ENCODE results near the gene AK1. TPM values are rescaled to one million over a fixed set of nuclear protein-coding genes. Genes with fewer than 3 reads are reported as not detected.

The AK1 gene
- polyA plus RNA-seq, 1 donor: 20.6 TPM

DNA sequence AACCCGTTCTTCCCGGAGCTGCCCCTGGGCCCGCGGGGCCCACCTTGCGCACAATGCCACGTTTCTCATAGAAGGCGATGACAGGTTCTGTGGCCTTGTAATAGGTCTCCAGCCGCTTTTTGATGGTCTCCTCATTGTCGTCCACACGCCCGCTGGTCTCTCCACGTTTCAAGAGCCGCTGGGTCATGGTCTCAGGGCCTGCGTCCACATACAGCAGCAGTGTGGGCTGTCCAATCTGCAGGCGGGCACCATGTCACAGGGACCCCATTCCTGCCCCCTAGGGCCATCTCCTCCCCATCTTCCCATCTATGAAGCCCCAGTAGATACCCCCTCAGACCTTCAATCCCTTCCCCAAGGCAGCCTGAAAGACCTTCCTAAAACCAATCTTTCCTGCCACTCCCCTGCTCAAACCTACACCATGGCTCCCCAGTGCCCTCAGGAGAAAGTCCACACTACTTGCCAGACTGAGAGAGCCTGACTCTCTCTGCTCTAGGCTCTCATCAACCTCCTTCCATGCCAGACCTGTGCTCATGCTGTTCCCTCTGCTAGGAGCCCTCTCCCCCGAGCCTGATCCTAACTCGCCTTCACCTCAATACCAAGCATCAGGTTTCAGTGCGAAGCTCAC, 9.1 kb downstream of the AK1 start:
- Histone ChIP-seq H3K4me1 (ENCODE audit: control insufficient read depth, insufficient read depth, low read length) (no peaks in the 10 kb centered on the region), H3K27ac (ENCODE audit: low read length) (no peak overlapping the region), H3K4me3 (ENCODE audit: low read length) (no peak overlapping the region), H3K36me3 (ENCODE audit: control insufficient read depth, insufficient read depth, low read length) (no peaks in the 10 kb centered on the region), H3K27me3 (ENCODE audit: control insufficient read depth, insufficient read depth, low read length) (no peaks in the 10 kb centered on the region), H3K9me3 (ENCODE audit: control insufficient read depth, low read depth, low read length) (no peaks in the 10 kb centered on the region)
- no peak for DNase-seq
- WGBS (ENCODE audit: insufficient coverage, low lambda C conversion rate): 100% methylated on average over 2 of the region's 18 CpGs

DNA sequence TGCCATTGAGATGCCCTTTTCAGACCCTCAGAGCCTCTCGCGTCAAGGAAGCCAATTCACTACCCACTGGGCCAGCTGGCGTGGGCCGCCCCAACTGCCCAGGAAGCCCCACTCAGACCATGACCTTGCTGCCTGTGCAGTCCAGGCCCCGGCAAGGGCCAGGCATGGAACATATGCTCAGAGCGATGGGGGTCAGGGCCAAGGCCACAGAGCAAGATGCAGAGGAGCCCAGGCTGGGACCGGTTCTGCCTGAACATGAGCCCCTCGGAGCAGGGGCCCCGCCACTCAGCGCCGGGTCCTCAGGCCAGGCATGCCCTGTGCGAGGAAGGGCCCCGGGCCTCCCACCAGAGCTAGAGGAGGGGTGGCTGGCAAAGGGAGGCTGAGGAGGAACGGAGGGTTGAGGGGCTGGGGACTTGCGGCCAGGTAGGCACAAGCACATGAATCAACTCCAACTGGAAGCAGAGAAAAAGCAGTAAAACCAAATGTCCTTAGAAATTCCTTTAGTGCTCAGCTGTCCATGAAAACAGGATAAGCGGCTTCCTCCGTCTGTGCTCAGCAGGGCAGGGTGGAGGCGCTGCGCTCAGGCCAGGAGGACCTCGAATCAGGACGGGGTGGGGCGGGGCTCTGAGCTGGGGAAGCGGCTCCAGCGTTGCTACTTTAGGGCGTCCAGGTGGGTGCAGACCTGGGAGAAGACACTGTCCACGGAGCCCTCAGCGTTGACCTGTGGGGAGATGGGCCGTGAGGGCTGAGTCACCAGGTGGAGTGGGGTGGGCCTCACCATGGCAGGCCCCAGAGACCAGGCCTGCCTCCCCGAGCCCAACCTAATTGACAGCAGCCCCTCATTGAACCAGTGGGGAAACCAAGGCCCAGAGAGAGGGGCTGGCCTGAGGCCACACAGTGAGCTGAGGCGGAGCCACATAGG, 9.9 kb downstream of the AK1 start:
- peaks cover under 1% of the 10 kb centered on the region for H3K4me1 ChIP-seq (ENCODE audit: control insufficient read depth, insufficient read depth, low read length)
- DNase-seq: no peak
- H3K9me3 ChIP-seq (ENCODE audit: control insufficient read depth, low read depth, low read length): no peaks in the 10 kb centered on the region
- no peaks in the 10 kb centered on the region for H3K27me3 ChIP-seq (ENCODE audit: control insufficient read depth, insufficient read depth, low read length)
- H3K27ac ChIP-seq (ENCODE audit: low read length): no peak overlapping the region
- no CpG with 5 or more reads among the region's 30 CpGs for WGBS (ENCODE audit: insufficient coverage, low lambda C conversion rate)
- H3K36me3 ChIP-seq (ENCODE audit: control insufficient read depth, insufficient read depth, low read length): no peaks in the 10 kb centered on the region
- no peak overlapping the region for H3K4me3 ChIP-seq (ENCODE audit: low read length)

DNA sequence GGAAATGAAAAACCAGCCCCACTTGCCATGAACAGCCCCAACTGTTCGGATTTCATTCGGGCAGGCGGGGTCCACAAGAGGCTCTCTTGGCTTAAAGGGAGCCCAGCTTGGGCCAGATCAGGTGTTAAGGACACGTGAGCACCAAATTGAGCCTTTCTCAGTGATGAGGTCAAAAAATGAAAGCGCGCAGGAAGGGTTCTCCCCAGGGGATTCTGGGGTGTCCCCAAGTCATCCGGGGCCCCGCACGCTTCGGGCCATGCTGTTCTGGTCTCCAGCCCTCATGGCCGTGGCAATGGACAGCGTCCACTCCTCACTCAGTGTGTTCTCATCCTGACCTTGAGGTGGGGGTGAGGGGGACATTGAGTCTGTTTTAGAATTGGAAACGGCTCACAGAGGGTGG, 10.9 kb downstream of the AK1 start:
- no peaks in the 10 kb centered on the region for H3K9me3 ChIP-seq (ENCODE audit: control insufficient read depth, low read depth, low read length)
- no peaks in the 10 kb centered on the region for H3K27me3 ChIP-seq (ENCODE audit: control insufficient read depth, insufficient read depth, low read length)
- no peaks in the 10 kb centered on the region for H3K36me3 ChIP-seq (ENCODE audit: control insufficient read depth, insufficient read depth, low read length)
- H3K27ac ChIP-seq (ENCODE audit: low read length): no peak overlapping the region
- WGBS (ENCODE audit: insufficient coverage, low lambda C conversion rate): no CpG with 5 or more reads among the region's 13 CpGs
- H3K4me3 ChIP-seq (ENCODE audit: low read length): no peak overlapping the region
- peaks cover 4% of the 10 kb centered on the region for H3K4me1 ChIP-seq (ENCODE audit: control insufficient read depth, insufficient read depth, low read length)
- DNase-seq: no peak

DNA sequence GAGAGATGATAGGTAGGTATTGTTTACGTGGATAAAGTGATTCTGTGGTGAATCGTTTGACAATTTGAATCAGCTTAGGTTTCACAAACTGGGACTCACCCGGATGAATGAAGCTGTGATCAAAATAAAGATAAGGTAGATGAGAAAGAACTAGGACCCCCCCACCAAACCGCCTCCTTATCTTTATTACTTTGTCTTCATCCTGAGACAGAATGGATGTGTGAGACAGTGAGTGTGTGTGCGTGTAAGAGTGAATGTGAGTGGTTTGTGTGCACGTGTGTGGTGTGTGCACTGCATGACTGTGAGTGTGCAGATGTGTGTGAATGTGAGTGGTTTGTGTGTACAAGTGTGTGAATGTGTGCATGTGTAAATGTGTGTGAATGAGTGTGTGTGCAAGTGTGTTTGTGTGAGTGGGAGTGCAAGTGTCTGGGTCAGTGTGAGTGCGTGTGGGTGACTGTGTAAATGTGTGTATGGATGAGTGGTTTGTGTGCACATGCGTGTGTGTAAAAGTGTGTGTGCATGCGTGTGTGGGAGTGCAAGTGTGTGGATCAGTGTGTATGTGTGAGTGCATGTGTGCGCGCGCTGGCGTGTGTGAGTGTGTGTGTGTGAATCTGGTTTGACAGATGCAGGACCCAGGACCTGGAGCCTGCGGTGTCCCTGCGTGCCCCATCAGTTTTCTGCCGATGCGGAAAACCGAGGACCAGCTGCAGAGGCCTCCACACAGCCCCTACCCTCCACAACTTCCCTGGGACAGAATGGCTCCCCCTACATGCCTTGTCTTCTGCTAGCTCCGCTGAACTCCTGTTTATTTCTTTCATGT, 11.6 kb downstream of the AK1 start:
- H3K9me3 ChIP-seq (ENCODE audit: control insufficient read depth, low read depth, low read length): no peaks in the 10 kb centered on the region
- H3K4me3 ChIP-seq (ENCODE audit: low read length): no peak overlapping the region
- H3K4me1 ChIP-seq (ENCODE audit: control insufficient read depth, insufficient read depth, low read length): peaks cover 4% of the 10 kb centered on the region
- H3K36me3 ChIP-seq (ENCODE audit: control insufficient read depth, insufficient read depth, low read length): no peaks in the 10 kb centered on the region
- no peak overlapping the region for H3K27ac ChIP-seq (ENCODE audit: low read length)
- WGBS (ENCODE audit: insufficient coverage, low lambda C conversion rate): 55% methylated on average over 5 of the region's 19 CpGs
- no peak for DNase-seq
- H3K27me3 ChIP-seq (ENCODE audit: control insufficient read depth, insufficient read depth, low read length): no peaks in the 10 kb centered on the region

DNA sequence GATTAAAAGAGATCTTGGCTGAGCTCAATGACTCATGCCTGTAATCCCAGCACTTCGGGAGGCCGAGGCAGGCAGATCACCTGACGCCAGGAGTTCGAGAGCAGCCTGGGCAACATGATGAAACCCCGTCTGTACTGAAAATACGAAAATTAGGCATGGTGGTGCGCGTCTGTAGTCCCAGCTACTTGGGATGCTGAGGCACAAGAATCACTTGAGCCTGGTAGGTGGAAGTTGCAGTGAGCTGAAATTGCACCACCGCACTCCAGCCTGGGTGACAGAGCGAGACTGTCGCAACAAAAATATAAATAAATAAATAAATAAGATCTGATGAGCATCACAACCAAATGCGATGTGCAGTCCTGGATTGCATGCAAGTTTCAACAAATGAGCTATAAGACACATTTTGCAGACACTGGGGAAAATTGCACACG, 14.3 kb downstream of the AK1 start:
- H3K27me3 ChIP-seq (ENCODE audit: control insufficient read depth, insufficient read depth, low read length): no peaks in the 10 kb centered on the region
- no peak for DNase-seq
- no peaks in the 10 kb centered on the region for H3K9me3 ChIP-seq (ENCODE audit: control insufficient read depth, low read depth, low read length)
- no peaks in the 10 kb centered on the region for H3K36me3 ChIP-seq (ENCODE audit: control insufficient read depth, insufficient read depth, low read length)
- no CpG with 5 or more reads among the region's 13 CpGs for WGBS (ENCODE audit: insufficient coverage, low lambda C conversion rate)
- no peak overlapping the region for H3K27ac ChIP-seq (ENCODE audit: low read length)
- H3K4me3 ChIP-seq (ENCODE audit: low read length): no peak overlapping the region
- peaks cover 4% of the 10 kb centered on the region for H3K4me1 ChIP-seq (ENCODE audit: control insufficient read depth, insufficient read depth, low read length)

DNA sequence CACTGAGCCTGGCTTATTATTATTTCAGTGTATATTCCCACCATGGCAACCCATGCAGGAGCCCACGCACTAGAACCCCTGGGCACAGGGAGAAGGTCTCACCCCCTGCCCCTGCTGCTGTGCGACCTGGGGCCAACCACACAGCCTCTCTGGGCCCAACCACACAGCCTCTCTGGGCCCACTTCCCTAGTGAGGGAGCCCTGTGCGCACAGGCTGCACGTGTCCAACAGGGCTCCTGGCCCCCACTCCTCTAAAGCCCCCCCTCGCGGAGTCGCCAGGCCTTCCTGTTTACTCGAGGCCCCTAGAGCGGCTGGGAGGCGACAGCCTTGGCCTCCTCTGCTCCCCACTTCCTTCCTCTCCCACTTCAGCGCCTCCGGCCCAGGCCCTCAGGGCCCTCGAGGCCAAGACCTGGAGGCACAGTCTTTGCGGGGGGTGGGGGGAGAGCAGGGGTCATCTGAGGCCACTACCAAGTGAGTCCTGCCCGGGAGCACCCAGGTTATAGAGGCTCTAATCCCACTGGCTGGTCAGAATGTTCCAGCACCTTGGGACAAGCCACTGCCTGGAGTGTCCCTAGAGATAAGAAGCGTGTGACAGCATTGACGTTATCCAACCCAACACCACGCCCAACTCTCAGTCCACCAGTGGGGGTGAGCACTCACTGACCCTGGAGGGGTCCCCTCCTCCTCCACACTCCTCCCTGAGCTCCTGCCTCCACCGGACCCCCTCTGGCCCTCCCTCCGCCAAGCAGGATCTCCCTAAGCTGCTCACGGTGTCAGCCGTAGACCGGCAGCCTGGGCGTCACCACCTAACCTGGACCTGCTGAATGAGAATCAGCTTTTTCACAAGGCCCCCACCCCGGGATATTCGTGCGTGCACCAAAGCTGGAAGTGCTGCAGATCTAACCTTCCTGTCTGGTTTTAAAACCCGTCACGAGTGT, 15.1 kb downstream of the AK1 start:
- peaks cover 4% of the 10 kb centered on the region for H3K4me1 ChIP-seq (ENCODE audit: control insufficient read depth, insufficient read depth, low read length)
- DNase-seq: peak; percentile 49 to 60
- WGBS (ENCODE audit: insufficient coverage, low lambda C conversion rate): no CpG with 5 or more reads among the region's 29 CpGs

DNA sequence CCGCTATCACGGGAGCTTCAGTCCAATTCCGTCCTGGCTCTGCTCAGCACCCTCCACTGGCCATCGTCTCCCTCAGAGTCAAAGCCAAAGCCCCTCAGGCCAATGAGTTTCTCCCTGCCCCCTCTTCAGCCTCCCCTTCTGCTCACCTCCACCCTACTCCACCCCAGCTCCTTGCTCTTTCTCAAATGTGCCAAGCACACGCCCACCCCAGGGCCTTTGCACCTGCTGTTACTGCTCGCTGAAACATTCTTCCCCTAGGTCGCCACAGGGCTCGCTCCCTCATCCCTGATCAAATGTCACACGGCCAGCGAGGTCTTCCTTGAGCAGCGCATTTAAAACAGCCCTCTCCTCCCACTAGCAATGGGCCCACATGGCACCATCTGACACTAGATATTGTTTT, 16.7 kb downstream of the AK1 start:
- DNase-seq: no peak
- no peaks in the 10 kb centered on the region for H3K36me3 ChIP-seq (ENCODE audit: control insufficient read depth, insufficient read depth, low read length)
- H3K27ac ChIP-seq (ENCODE audit: low read length): no peak overlapping the region
- WGBS (ENCODE audit: insufficient coverage, low lambda C conversion rate): 95% methylated on average over 4 of the region's 11 CpGs
- peaks cover 4% of the 10 kb centered on the region for H3K4me1 ChIP-seq (ENCODE audit: control insufficient read depth, insufficient read depth, low read length)
- H3K27me3 ChIP-seq (ENCODE audit: control insufficient read depth, insufficient read depth, low read length): no peaks in the 10 kb centered on the region
- no peak overlapping the region for H3K4me3 ChIP-seq (ENCODE audit: low read length)
- no peaks in the 10 kb centered on the region for H3K9me3 ChIP-seq (ENCODE audit: control insufficient read depth, low read depth, low read length)

More for the DNA sequence above, 15.1 kb downstream of the AK1 start:
- no peaks in the 10 kb centered on the region for H3K36me3 ChIP-seq (ENCODE audit: control insufficient read depth, insufficient read depth, low read length)
- no peaks in the 10 kb centered on the region for H3K27me3 ChIP-seq (ENCODE audit: control insufficient read depth, insufficient read depth, low read length)
- H3K4me3 ChIP-seq (ENCODE audit: low read length): no peak overlapping the region
- H3K9me3 ChIP-seq (ENCODE audit: control insufficient read depth, low read depth, low read length): no peaks in the 10 kb centered on the region
- peak overlapping the region; percentile 36 for H3K27ac ChIP-seq (ENCODE audit: low read length)

DNA sequence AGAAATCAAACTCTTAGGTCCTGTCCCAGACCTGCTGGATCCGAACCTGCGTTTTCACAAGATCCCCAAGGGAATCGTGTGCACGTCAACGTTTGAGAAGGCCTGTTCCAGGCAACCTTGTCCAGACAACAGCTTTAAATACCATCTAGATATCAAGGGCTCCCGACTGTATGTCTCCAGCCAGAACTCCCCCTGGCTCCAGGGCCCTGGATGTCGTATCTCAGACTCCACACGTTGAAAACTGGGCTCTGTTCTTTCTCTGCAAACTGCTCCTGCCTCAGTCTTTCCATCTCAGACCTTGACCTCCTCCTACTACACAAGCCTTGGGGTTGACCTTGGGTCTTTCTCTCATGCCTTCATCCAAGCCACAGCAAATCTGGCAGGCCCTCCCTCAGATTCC, 17.2 kb downstream of the AK1 start:
- no peak for DNase-seq
- Histone ChIP-seq H3K27me3 (ENCODE audit: control insufficient read depth, insufficient read depth, low read length) (no peaks in the 10 kb centered on the region), H3K4me3 (ENCODE audit: low read length) (no peak overlapping the region), H3K4me1 (ENCODE audit: control insufficient read depth, insufficient read depth, low read length) (peaks cover 4% of the 10 kb centered on the region), H3K36me3 (ENCODE audit: control insufficient read depth, insufficient read depth, low read length) (no peaks in the 10 kb centered on the region), H3K9me3 (ENCODE audit: control insufficient read depth, low read depth, low read length) (no peaks in the 10 kb centered on the region), H3K27ac (ENCODE audit: low read length) (no peak overlapping the region)
- WGBS (ENCODE audit: insufficient coverage, low lambda C conversion rate): no CpG with 5 or more reads among the region's 8 CpGs

DNA sequence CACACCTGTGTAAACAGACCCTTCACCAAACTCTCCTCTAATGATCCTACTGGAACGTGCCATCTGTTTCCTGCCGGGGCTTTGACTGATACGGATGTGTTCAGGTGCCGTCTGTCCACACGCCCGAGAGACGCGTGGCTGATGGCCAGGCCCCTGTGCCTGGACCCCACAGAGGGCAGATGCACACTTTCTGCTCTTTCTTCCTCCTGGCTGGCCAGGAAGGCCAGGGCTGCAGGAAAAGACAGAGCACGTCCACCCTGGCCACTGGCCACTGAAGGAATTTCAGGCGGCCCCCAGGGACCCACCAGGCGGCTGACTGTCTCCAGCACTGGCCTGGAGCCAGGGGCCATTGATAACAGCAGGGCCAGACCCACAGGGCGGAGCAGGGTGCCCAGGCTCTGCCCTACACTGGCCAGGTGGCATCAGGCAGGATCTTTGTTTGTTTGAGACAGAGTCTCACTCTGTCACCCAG, 19.4 kb downstream of the AK1 start:
- Histone ChIP-seq H3K27ac (ENCODE audit: low read length) (no peak overlapping the region), H3K36me3 (ENCODE audit: control insufficient read depth, insufficient read depth, low read length) (no peaks in the 10 kb centered on the region), H3K4me3 (ENCODE audit: low read length) (no peak overlapping the region), H3K27me3 (ENCODE audit: control insufficient read depth, insufficient read depth, low read length) (no peaks in the 10 kb centered on the region), H3K4me1 (ENCODE audit: control insufficient read depth, insufficient read depth, low read length) (peaks cover 4% of the 10 kb centered on the region), H3K9me3 (ENCODE audit: control insufficient read depth, low read depth, low read length) (no peaks in the 10 kb centered on the region)
- DNase-seq: peak in 1 of 2 donors; percentile 40
- WGBS (ENCODE audit: insufficient coverage, low lambda C conversion rate): no CpG with 5 or more reads among the region's 12 CpGs

All from large intestine (tissue), 3 donors.